Gastroesophageal sphincter (tissue), 3 donors: Measurements from ENCODE around the gene CD209.

ENCODE experiments used
- POLR2A ChIP-seq, 2 donors: fragments of 450-650 bp; IDR thresholded peaks; one replicate each; pipeline ENCODE4 v1.6.1; 2017; ENCODE audit warnings: antibody characterized with exemption in 2 of 2, mild to moderate bottlenecking in 2 of 2, moderate library complexity in 1 of 2
- POLR2AphosphoS5 ChIP-seq: sonication (generic); formaldehyde crosslinking; IDR thresholded peaks from one replicate; pipeline ENCODE4 v1.6.1; 2017; ENCODE audit warnings: antibody characterized with exemption
- TF ChIP-seq, protein P1 (sequence below), 4 experiments: fragments of 200-600 bp in 2 of 4; fragments of 450-650 bp in 2 of 4; sonication (generic) in 1 of 4; IDR thresholded peaks; one replicate each; pipeline ENCODE4 v1.5.1; 2017 to 2019; ENCODE audit warnings: antibody characterized with exemption in 4 of 4, mild to moderate bottlenecking in 2 of 4, moderate library complexity in 2 of 4

GRCh38 chr19:7757358-7757757 lies 10.0 kb upstream of the CD209 start:
- TF ChIP-seq POLR2A (IDR thresholded peaks at IDR 0.05) (no peak), POLR2AphosphoS5 (no peak)
- TF ChIP-seq, protein P1, sequence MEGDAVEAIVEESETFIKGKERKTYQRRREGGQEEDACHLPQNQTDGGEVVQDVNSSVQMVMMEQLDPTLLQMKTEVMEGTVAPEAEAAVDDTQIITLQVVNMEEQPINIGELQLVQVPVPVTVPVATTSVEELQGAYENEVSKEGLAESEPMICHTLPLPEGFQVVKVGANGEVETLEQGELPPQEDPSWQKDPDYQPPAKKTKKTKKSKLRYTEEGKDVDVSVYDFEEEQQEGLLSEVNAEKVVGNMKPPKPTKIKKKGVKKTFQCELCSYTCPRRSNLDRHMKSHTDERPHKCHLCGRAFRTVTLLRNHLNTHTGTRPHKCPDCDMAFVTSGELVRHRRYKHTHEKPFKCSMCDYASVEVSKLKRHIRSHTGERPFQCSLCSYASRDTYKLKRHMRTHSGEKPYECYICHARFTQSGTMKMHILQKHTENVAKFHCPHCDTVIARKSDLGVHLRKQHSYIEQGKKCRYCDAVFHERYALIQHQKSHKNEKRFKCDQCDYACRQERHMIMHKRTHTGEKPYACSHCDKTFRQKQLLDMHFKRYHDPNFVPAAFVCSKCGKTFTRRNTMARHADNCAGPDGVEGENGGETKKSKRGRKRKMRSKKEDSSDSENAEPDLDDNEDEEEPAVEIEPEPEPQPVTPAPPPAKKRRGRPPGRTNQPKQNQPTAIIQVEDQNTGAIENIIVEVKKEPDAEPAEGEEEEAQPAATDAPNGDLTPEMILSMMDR (IDR thresholded peaks at IDR 0.05) = no peak
